Large intestine (tissue), 3 donors: ENCODE measurements around the gene NBEAL1. TPM values are rescaled to one million over a fixed set of nuclear protein-coding genes. Genes with fewer than 3 reads are reported as not detected.
"Not testable (repeated sequence)": the region's sequence is repeated elsewhere in the genome, so short reads cannot be mapped to it uniquely, and the experiment has no call there.

Source experiments
- DNase-seq, 2 donors: peaks; one replicate each; pipeline versions ENCODE4 v3.0.0 to v3.0.0-alpha.2; 2013
- H3K27ac ChIP-seq: one replicate; pipeline ENCODE4 v1.5.1; 2013; ENCODE audit warnings: low read length
- H3K27me3 ChIP-seq: 2 replicates; pipeline ENCODE4 v1.6.1; 2013; ENCODE audit warnings: low read length; ENCODE audit not compliant: control insufficient read depth, insufficient read depth
- H3K36me3 ChIP-seq: 2 replicates; pipeline ENCODE4 v1.6.1; 2013; ENCODE audit warnings: low read length; ENCODE audit not compliant: control insufficient read depth, insufficient read depth
- H3K4me1 ChIP-seq: one replicate; pipeline ENCODE4 v1.6.1; 2013; ENCODE audit warnings: low read length; ENCODE audit not compliant: control insufficient read depth, insufficient read depth
- H3K4me3 ChIP-seq: one replicate; pipeline ENCODE4 v1.5.1; 2013; ENCODE audit warnings: low read length
- H3K9me3 ChIP-seq: one replicate; pipeline ENCODE4 v1.6.1; 2013; ENCODE audit warnings: mild to moderate bottlenecking, low read depth, low read length, moderate library complexity; ENCODE audit not compliant: control insufficient read depth
- WGBS: methylation state at CpG from one replicate; pipeline ENCODE4 v1.1.5; 2013; ENCODE audit warnings: low lambda C conversion rate; ENCODE audit not compliant: insufficient coverage; 5-methylcytosine and 5-hydroxymethylcytosine counted together
- polyA plus RNA-seq: library from polyadenylated mRNA; unstranded; fragments of 120-200 nt; gene quantifications from one replicate; pipeline ENCODE4 v1.2.1, GENCODE V29; 2013

Gene NBEAL1
- polyA plus RNA-seq, 1 donor: 9.8 TPM

DNA sequence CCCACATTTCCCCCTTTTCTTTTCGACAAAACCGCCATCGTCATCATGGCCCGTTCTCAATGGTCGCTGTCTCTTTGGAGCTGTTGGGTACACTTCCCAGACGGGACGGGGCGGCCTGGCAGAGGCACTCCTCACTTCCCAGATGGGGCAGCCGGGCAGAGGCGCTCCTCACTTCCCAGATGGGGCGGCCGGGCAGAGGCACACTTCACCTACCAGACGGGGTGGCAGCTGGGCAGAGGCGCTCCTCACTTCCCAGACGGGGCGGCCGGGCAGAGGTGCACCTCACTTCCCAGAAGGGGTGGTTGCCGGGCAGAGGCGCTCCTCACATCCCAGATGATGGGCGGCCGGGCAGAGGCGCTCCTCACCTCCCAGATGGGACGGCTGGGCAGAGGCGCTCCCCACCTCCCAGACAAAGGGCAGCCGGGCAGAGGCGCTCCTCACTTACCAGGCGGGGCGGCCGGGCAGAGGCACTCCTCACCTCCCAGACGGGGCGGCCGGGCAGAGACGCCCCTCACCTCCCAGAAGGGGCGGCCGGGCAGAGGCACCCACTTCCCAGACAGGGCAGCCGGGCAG is 51.9 kb downstream of the NBEAL1 start:
- H3K4me3 ChIP-seq, DNase-seq, H3K9me3 ChIP-seq, H3K4me1 ChIP-seq, H3K27ac ChIP-seq, H3K27me3 ChIP-seq: not testable (repeated sequence)
- WGBS: no CpG with 5 or more reads among the region's 36 CpGs
- peaks cover 17% of the 10 kb centered on the region for H3K36me3 ChIP-seq

DNA sequence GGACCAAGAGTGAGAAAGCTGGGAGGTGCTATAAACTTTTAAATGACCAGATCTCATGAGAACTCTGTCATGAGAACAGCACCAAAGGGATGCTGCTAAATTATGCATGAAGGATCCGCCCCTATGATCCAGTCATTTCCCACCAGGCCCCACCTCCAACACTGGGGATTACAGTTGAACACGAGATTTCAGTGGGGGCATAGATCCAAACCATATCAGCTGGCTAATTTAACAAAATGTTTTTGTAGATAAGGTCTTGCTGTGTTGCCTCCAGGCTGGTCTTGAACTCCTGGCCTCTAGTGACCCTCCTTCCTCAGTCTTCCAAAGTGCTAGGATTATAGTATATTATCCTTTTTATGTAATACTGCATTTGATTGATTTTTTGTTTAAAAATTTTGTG is 56.0 kb downstream of the NBEAL1 start:
- WGBS: no CpG with 5 or more reads among the region's 2 CpGs
- peak in 1 of 2 donors; percentile 38 for DNase-seq
- H3K27me3 ChIP-seq: no peaks in the 10 kb centered on the region
- H3K36me3 ChIP-seq: peaks cover 11% of the 10 kb centered on the region
- H3K9me3 ChIP-seq: peaks cover 8% of the 10 kb centered on the region
- H3K4me1 ChIP-seq: no peaks in the 10 kb centered on the region
- no peak overlapping the region for H3K4me3 ChIP-seq
- peak overlapping the region; percentile 32 for H3K27ac ChIP-seq

DNA sequence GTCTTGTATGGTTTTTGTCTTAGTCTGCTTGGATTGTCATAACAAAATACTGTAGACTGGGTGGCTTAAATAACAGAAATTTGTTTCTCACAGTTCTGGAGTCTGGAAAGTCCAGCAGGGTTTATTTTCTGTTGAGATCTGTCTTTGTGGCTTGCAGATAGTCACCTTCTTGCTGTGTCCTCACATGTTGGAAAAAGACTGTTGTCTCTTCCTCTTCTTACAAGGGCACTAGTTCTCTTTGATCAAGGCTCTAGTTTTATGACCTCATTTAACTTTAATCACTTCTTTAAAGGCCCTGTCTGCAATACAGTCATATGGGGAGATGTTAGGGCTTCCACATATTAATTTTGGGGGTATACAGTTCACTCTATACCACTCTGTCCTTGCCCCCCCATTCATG is 56.5 kb downstream of the NBEAL1 start:
- H3K27ac ChIP-seq: peak overlapping the region; percentile 32
- H3K9me3 ChIP-seq: peaks cover 8% of the 10 kb centered on the region
- no peaks in the 10 kb centered on the region for H3K27me3 ChIP-seq
- no peaks in the 10 kb centered on the region for H3K4me1 ChIP-seq
- peaks cover 11% of the 10 kb centered on the region for H3K36me3 ChIP-seq
- no peak overlapping the region for H3K4me3 ChIP-seq
- no peak for DNase-seq

DNA sequence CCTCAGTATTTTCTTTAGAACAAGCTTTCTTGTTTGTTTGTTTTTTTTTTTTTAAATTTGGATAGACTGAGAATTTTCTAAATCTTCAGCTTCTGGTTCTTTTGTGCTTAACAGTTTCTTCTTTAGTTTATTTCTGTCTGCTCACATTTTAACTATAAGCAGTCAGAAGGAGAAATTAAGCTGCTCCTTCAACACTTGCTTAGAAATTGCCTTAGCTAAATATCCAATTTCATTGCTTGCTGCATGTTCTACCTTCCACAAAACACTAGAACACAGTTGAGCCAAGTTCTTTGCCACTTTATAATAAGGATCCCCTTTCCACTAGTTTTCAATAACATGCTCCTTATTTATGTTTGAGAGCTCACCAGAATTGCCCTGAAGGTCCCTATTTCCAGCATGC is 57.7 kb downstream of the NBEAL1 start:
- H3K4me3 ChIP-seq: no peak overlapping the region
- H3K9me3 ChIP-seq: no peaks in the 10 kb centered on the region
- no peaks in the 10 kb centered on the region for H3K27me3 ChIP-seq
- no peaks in the 10 kb centered on the region for H3K4me1 ChIP-seq
- H3K27ac ChIP-seq: no peak overlapping the region
- no peak for DNase-seq
- H3K36me3 ChIP-seq: peaks cover 11% of the 10 kb centered on the region

DNA sequence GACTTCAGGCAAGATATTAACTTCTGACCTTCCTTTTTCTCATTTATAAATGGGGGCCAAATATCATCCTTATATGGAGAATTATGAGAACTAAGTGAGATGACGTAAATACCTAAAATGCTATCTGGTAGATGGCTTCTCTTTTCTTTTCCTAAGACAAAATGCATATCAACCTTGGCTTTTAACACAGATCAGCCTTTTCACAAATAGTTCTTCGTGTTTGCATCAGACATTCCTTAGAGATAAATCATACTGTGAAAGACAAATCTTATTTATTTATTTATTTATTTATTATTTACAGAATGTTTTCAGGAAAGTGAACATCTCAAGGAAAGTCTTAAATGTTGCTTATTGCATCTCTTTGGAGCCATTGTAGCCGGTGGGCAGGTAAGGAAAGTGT is 62.8 kb downstream of the NBEAL1 start:
- no peak overlapping the region for H3K4me3 ChIP-seq
- H3K27ac ChIP-seq: no peak overlapping the region
- H3K27me3 ChIP-seq: no peaks in the 10 kb centered on the region
- H3K36me3 ChIP-seq: peaks cover 10% of the 10 kb centered on the region
- H3K4me1 ChIP-seq: no peaks in the 10 kb centered on the region
- no peak for DNase-seq
- no peaks in the 10 kb centered on the region for H3K9me3 ChIP-seq
- 85% methylated on average over 2 of the region's 3 CpGs for WGBS

DNA sequence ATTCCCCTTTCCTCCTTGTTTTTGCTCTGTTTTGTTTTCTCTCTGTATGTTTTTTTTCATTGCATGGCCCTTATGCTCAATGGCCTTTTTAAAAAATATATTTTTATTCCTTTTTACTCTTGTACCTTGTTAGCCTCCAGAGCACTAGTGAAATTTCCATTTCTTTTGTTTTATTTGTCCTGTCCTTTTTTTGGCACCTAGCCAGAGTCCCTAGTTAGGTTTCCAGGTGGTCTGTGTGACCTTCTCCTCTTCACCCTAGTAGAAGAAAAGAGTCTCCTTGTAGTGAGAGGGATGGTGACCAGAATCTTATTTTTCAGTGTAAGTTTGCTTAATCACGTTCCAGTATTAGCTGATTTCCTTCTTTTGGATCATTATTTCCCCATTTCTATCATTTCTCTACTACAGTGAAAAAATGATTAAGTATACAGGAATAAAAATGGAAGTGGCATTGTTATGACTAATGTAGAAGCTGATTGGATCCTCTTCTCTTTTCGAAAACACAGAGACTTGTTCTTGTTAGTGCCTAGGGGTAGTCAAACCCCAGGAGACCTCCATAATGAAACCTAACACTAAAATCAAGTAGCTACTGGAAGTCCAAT is 65.9 kb downstream of the NBEAL1 start:
- no peak for DNase-seq
- Histone ChIP-seq H3K9me3 (no peaks in the 10 kb centered on the region), H3K4me1 (no peaks in the 10 kb centered on the region), H3K4me3 (no peak overlapping the region), H3K27ac (no peak overlapping the region), H3K27me3 (no peaks in the 10 kb centered on the region), H3K36me3 (peaks cover 16% of the 10 kb centered on the region)
- no CpG with 5 or more reads among the region's 2 CpGs for WGBS

DNA sequence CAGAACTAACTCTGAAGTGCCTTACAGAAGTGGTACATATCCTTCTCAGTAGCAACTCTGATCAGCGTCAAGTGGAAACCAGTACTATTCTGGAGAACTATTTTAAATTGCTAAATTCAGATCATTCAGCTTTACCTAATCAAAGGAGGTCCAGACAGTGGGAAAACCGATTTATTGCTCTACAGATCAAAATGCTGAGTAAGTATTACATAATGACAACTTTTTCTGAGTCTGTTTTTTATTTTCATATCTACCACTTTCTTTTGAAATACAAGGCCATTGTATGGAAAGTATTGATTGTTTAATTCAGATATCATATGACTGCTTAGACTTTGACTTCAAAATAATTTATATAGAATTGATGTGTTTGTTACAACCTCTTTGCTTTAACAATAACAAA is 68.7 kb downstream of the NBEAL1 start:
- DNase-seq: no peak
- WGBS: 100% methylated on average over 1 of the region's 2 CpGs

DNA sequence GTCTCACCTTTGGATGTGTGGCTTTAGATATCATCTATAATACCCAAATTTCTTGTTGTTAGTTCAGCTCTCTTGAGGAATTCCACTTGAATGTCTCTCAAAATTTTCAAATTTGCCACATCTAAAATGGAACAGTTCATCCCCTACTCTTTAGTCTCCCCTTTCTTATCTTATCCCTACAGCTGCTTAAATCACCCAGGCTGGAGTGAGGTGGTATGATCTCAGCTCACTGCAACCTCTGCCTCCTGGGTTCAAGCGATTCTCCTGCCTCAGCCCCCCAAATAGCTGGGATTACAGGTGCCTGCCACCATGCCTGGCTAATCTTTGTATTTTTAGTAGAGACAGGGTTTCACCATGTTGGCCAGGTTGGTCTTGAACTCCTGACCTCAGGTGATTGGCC is 71.7 kb downstream of the NBEAL1 start:
- WGBS: no CpG with 5 or more reads among the region's 1 CpG
- not testable (repeated sequence) for H3K4me3 ChIP-seq

More for the DNA sequence above, 68.7 kb downstream of the NBEAL1 start:
- H3K27ac ChIP-seq: no peak overlapping the region
- peaks cover 21% of the 10 kb centered on the region for H3K36me3 ChIP-seq
- H3K27me3 ChIP-seq: no peaks in the 10 kb centered on the region
- no peaks in the 10 kb centered on the region for H3K4me1 ChIP-seq
- no peaks in the 10 kb centered on the region for H3K9me3 ChIP-seq
- H3K4me3 ChIP-seq: no peak overlapping the region

DNA sequence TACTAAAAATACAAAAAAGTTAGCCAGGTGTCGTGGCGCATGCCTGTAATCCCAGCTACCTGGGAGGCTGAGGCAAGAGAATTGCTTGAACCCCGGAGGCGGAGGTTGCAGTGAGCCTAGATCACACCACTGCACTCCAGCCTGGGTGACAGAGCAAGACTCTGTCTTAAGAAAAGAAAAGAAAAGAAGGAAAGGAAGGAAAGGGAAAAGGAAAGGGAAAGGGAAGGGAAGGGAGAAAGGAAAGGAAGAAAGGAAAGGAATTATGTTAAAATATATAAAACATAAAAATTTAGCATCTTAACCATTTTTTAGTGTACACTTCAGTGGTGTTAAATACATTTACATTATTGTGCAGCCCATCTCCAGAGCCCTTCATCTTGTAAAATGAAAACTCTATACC is 76.0 kb downstream of the NBEAL1 start:
- WGBS: no CpG with 5 or more reads among the region's 4 CpGs
- not testable (repeated sequence) for H3K9me3 ChIP-seq, H3K4me1 ChIP-seq, H3K27me3 ChIP-seq, H3K27ac ChIP-seq, H3K4me3 ChIP-seq, DNase-seq
- peaks cover 14% of the 10 kb centered on the region for H3K36me3 ChIP-seq

More for the DNA sequence above, 71.7 kb downstream of the NBEAL1 start:
- H3K9me3 ChIP-seq, DNase-seq, H3K27me3 ChIP-seq, H3K4me1 ChIP-seq, H3K27ac ChIP-seq: not testable (repeated sequence)
- peaks cover 21% of the 10 kb centered on the region for H3K36me3 ChIP-seq

DNA sequence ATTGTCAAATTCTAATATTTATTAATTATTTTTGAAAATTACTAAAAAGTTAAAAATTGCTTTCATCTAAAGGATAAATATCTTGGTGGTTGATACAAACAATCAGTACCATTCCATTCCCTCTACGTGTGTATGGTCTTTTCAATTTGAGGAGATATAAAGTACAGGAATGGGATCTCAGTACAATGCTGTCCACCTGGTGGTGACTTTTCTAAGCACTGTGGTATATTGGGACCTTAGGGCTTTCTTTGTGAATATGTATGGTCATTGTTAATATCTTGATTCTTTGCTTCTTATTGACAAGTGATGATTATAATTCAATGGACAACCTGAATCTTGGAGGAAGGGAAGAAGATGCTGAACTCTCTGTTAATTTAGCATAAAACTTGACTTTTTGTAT is 83.1 kb downstream of the NBEAL1 start:
- no peaks in the 10 kb centered on the region for H3K27me3 ChIP-seq
- H3K4me1 ChIP-seq: no peaks in the 10 kb centered on the region
- H3K4me3 ChIP-seq: no peak overlapping the region
- DNase-seq: no peak
- no peaks in the 10 kb centered on the region for H3K9me3 ChIP-seq
- H3K27ac ChIP-seq: no peak overlapping the region
- WGBS: no CpG with 5 or more reads among the region's 1 CpG
- peaks cover 10% of the 10 kb centered on the region for H3K36me3 ChIP-seq

DNA sequence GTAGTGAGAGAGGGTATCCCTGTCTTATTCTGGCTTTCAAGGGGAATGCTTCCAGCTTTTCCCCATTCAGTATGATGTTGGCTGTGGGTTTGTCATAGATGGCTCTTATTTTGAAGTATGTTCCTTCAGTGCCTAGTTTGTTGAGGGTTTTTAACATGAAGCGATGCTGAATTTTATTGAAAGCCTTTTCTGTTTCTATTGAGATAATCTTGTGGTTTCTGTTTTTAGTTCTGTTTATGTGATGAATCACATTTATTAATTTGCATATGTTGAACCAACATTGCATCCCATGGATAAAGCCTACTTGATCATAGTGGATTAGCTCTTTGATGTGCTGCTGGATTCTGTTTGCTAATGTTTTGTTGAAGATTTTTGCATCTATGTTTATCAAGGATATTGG is 87.7 kb downstream of the NBEAL1 start:
- H3K27me3 ChIP-seq, H3K4me1 ChIP-seq, H3K4me3 ChIP-seq, H3K27ac ChIP-seq, DNase-seq: not testable (repeated sequence)
- no CpG with 5 or more reads among the region's 1 CpG for WGBS
- Histone ChIP-seq H3K9me3 (peaks cover 17% of the 10 kb centered on the region), H3K36me3 (peaks cover 24% of the 10 kb centered on the region)
